ENCODE measurements around the gene VAV3.

The VAV3 gene

GRCh38 chr1:107840725-107841124, 124.3 kb downstream of the VAV3 start:
- no peak for DNase-seq (ENCODE audit: low read depth, low spot score)

GRCh38 chr1:107838056-107838455, 126.9 kb downstream of the VAV3 start:
- no peak for DNase-seq (ENCODE audit: low read depth, low spot score)

GRCh38 chr1:107835151-107835670, 129.8 kb downstream of the VAV3 start:
- DNase-seq (ENCODE audit: low read depth, low spot score): no peak

GRCh38 chr1:107833061-107833460, 131.9 kb downstream of the VAV3 start:
- no peak for DNase-seq (ENCODE audit: low read depth, low spot score)

- DNase-seq (ENCODE audit: low read depth, low spot score): no peak
Observed at GRCh38 chr1:107831921-107832320, 133.1 kb downstream of the VAV3 start.

GRCh38 chr1:107830526-107830925, 134.5 kb downstream of the VAV3 start:
- DNase-seq (ENCODE audit: low read depth, low spot score): no peak

- DNase-seq (ENCODE audit: low read depth, low spot score): no peak
Observed at GRCh38 chr1:107830075-107830474, 134.9 kb downstream of the VAV3 start.

- DNase-seq (ENCODE audit: low read depth, low spot score): no peak
Observed at GRCh38 chr1:107829036-107829770, 135.8 kb downstream of the VAV3 start.

- DNase-seq (ENCODE audit: low read depth, low spot score): no peak
Observed at GRCh38 chr1:107824946-107825345, 140.0 kb downstream of the VAV3 start.

- DNase-seq (ENCODE audit: low read depth, low spot score): no peak
Observed at GRCh38 chr1:107821340-107821739, 143.6 kb downstream of the VAV3 start.

GRCh38 chr1:107820801-107821200, 144.2 kb downstream of the VAV3 start:
- no peak for DNase-seq (ENCODE audit: low read depth, low spot score)

GRCh38 chr1:107817935-107818334, 147.0 kb downstream of the VAV3 start:
- no peak for DNase-seq (ENCODE audit: low read depth, low spot score)

- no peak for DNase-seq (ENCODE audit: low read depth, low spot score)
Observed at GRCh38 chr1:107817206-107817605, 147.8 kb downstream of the VAV3 start.

GRCh38 chr1:107810291-107810951, 154.6 kb downstream of the VAV3 start:
- no peak for DNase-seq (ENCODE audit: low read depth, low spot score)

GRCh38 chr1:107807855-107808254, 157.1 kb downstream of the VAV3 start:
- no peak for DNase-seq (ENCODE audit: low read depth, low spot score)

- DNase-seq (ENCODE audit: low read depth, low spot score): no peak
Observed at GRCh38 chr1:107807405-107807804, 157.6 kb downstream of the VAV3 start.

- no peak for DNase-seq (ENCODE audit: low read depth, low spot score)
Observed at GRCh38 chr1:107806902-107807301, 158.1 kb downstream of the VAV3 start.

- no peak for DNase-seq (ENCODE audit: low read depth, low spot score)
Observed at GRCh38 chr1:107804741-107805140, 160.2 kb downstream of the VAV3 start.

GRCh38 chr1:107804134-107804533, 160.8 kb downstream of the VAV3 start:
- DNase-seq (ENCODE audit: low read depth, low spot score): no peak

GRCh38 chr1:107803579-107803978, 161.4 kb downstream of the VAV3 start:
- no peak for DNase-seq (ENCODE audit: low read depth, low spot score)

GRCh38 chr1:107802654-107803053, 162.3 kb downstream of the VAV3 start:
- DNase-seq (ENCODE audit: low read depth, low spot score): no peak

- no peak for DNase-seq (ENCODE audit: low read depth, low spot score)
Observed at GRCh38 chr1:107795994-107796393, 169.0 kb downstream of the VAV3 start.

- no peak for DNase-seq (ENCODE audit: low read depth, low spot score)
Observed at GRCh38 chr1:107795441-107795840, 169.5 kb downstream of the VAV3 start.

All from iPS DF 19.7 (cell line).